Measurements from ENCODE around the gene HUS1. TPM values are rescaled to one million over a fixed set of nuclear protein-coding genes. Genes with fewer than 3 reads are reported as not detected.
"Not testable (repeated sequence)": the region's sequence is repeated elsewhere in the genome, so short reads cannot be mapped to it uniquely, and the experiment has no call there.

HUS1 gene
- total RNA-seq, 1 donor from 2014 or later, result 19.7 TPM

DNA sequence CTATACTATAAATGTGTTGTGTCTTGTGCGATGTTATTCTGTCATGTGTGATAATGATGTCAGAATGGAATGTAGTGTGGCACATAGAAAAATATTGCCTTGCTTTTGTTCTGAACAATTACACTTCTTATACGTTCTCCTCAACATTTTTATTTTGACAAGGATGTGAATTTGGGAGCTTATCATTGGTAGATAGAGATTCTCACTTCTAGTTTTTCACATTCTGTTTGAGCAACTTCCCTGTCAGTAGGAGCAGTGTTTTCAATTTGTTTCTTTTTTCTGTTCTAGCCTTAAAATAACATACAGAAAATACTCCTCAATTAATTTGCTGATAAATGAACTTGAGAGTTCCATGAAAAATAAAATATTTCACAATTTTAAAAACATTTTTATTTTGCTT is 31.9 kb upstream of the HUS1 start:
- no peak for FAIRE-seq
- no peaks in the 10 kb centered on the region for H3K27me3 ChIP-seq (ENCODE audit: control insufficient read depth, insufficient read depth, low read length)
- H3K4me3 ChIP-seq (ENCODE audit: low read depth, low read length), result no peak overlapping the region
- H3K36me3 ChIP-seq (ENCODE audit: control insufficient read depth, insufficient read depth, low read length), result no peaks in the 10 kb centered on the region
- no peak for DNase-seq (ENCODE audit: low read depth)
- TF ChIP-seq, protein P1, sequence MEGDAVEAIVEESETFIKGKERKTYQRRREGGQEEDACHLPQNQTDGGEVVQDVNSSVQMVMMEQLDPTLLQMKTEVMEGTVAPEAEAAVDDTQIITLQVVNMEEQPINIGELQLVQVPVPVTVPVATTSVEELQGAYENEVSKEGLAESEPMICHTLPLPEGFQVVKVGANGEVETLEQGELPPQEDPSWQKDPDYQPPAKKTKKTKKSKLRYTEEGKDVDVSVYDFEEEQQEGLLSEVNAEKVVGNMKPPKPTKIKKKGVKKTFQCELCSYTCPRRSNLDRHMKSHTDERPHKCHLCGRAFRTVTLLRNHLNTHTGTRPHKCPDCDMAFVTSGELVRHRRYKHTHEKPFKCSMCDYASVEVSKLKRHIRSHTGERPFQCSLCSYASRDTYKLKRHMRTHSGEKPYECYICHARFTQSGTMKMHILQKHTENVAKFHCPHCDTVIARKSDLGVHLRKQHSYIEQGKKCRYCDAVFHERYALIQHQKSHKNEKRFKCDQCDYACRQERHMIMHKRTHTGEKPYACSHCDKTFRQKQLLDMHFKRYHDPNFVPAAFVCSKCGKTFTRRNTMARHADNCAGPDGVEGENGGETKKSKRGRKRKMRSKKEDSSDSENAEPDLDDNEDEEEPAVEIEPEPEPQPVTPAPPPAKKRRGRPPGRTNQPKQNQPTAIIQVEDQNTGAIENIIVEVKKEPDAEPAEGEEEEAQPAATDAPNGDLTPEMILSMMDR (IDR thresholded peaks at IDR 0.05; ENCODE audit: insufficient read depth, low read length, severe bottlenecking), result no peak

- H3K36me3 ChIP-seq (ENCODE audit: control insufficient read depth, insufficient read depth, low read length), result no peaks in the 10 kb centered on the region
- DNase-seq (ENCODE audit: low read depth) (no peak), FAIRE-seq (peak; percentile 23)
Measured at GRCh38 chr7:48009954-48010353, 30.5 kb upstream of the HUS1 start.

GRCh38 chr7:48009257-48009656 is 29.8 kb upstream of the HUS1 start:
- no peaks in the 10 kb centered on the region for H3K36me3 ChIP-seq (ENCODE audit: control insufficient read depth, insufficient read depth, low read length)
- no peak overlapping the region for H3K4me3 ChIP-seq (ENCODE audit: low read depth, low read length)
- no peaks in the 10 kb centered on the region for H3K27me3 ChIP-seq (ENCODE audit: control insufficient read depth, insufficient read depth, low read length)
- FAIRE-seq (no peak), DNase-seq (ENCODE audit: low read depth) (no peak)
- TF ChIP-seq, protein P1 (IDR thresholded peaks at IDR 0.05; ENCODE audit: insufficient read depth, low read length, severe bottlenecking), result no peak

More at GRCh38 chr7:48009954-48010353, 30.5 kb upstream of the HUS1 start:
- H3K4me3 ChIP-seq (ENCODE audit: low read depth, low read length), result no peak overlapping the region
- TF ChIP-seq, protein P1 (IDR thresholded peaks at IDR 0.05; ENCODE audit: insufficient read depth, low read length, severe bottlenecking), result no peak
- no peaks in the 10 kb centered on the region for H3K27me3 ChIP-seq (ENCODE audit: control insufficient read depth, insufficient read depth, low read length)

DNA sequence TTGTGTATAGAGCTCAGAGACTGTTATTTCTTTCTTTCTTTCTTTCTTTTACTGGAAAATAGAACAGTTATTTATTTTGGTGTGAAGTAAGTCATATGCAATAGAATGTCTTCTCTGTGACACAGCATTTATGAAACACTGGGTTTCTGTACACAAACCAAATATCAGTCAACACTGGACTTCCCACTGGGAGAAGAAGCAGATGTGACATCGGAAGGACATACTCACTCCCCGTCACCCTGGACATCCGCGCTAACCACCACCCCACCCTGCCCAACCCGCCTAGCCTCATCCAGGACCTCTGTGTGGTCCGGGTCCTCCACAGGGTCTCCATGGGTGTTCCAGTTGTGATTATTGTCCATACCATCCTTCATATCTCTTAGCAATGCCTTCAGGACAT is 27.5 kb upstream of the HUS1 start:
- H3K4me3 ChIP-seq (ENCODE audit: low read depth, low read length), result no peak overlapping the region
- DNase-seq (ENCODE audit: low read depth) (no peak), FAIRE-seq (peak; percentile 7)
- no peaks in the 10 kb centered on the region for H3K27me3 ChIP-seq (ENCODE audit: control insufficient read depth, insufficient read depth, low read length)
- TF ChIP-seq, protein P1 (IDR thresholded peaks at IDR 0.05; ENCODE audit: insufficient read depth, low read length, severe bottlenecking), result no peak
- no peaks in the 10 kb centered on the region for H3K36me3 ChIP-seq (ENCODE audit: control insufficient read depth, insufficient read depth, low read length)

- Histone ChIP-seq H3K36me3 (ENCODE audit: control insufficient read depth, insufficient read depth, low read length) (no peaks in the 10 kb centered on the region), H3K27me3 (ENCODE audit: control insufficient read depth, insufficient read depth, low read length) (no peaks in the 10 kb centered on the region), H3K4me3 (ENCODE audit: low read depth, low read length) (no peak overlapping the region)
- FAIRE-seq (no peak), DNase-seq (ENCODE audit: low read depth) (no peak)
- TF ChIP-seq, protein P1 (IDR thresholded peaks at IDR 0.05; ENCODE audit: insufficient read depth, low read length, severe bottlenecking), result no peak
Measured at GRCh38 chr7:48004638-48005037, 25.2 kb upstream of the HUS1 start.

DNA sequence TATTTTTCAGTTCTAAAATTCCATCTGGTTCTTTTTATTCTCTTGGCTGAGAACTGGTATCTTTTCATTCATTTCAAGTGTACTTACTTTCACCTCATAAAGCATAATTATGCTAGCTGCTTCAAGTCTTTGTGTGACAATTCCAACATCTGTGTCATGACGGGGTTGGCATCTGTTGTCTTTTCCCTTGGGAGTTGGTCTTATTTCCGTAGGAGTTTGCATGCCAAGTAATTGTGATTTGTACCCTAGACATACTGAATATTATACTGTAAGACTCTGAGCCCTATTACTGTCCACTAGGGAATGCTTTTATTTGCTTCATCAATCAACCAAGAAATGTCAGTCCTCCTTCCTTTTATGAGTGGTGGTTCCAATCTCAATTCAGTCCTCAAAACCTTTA is 24.6 kb upstream of the HUS1 start:
- FAIRE-seq (no peak), DNase-seq (ENCODE audit: low read depth) (no peak)
- no peaks in the 10 kb centered on the region for H3K27me3 ChIP-seq (ENCODE audit: control insufficient read depth, insufficient read depth, low read length)
- H3K4me3 ChIP-seq (ENCODE audit: low read depth, low read length), result no peak overlapping the region
- TF ChIP-seq, protein P1 (IDR thresholded peaks at IDR 0.05; ENCODE audit: insufficient read depth, low read length, severe bottlenecking), result no peak
- H3K36me3 ChIP-seq (ENCODE audit: control insufficient read depth, insufficient read depth, low read length), result no peaks in the 10 kb centered on the region

DNA sequence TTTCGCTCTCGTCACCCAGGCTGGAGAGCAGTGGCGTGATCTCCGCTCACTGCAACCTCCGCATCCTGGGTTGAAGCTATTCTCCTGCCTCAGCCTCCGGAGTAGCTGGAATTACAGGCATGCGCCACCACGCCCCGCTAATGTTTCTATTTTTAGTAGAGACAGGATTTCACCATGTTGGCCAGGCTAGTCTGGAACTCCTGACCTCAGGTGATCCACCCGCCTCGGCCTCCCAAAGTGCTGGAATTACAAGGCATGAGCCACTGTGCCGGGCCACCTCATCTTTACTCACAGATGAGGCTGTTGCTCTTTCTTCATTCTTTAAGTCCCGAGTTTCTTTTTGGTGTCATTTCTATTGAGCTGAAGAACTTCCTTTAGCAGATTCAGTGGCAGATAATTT is 20.7 kb upstream of the HUS1 start:
- FAIRE-seq; H3K4me3 ChIP-seq (ENCODE audit: low read depth, low read length); H3K36me3 ChIP-seq (ENCODE audit: control insufficient read depth, insufficient read depth, low read length); H3K27me3 ChIP-seq (ENCODE audit: control insufficient read depth, insufficient read depth, low read length): not testable (repeated sequence)
- DNase-seq (ENCODE audit: low read depth), result peak; percentile 61

Data from bronchial epithelial cell (primary cell).